Coronary artery (tissue), 2 donors: ENCODE measurements around the gene R3HDM2.

ENCODE experiments used
- DNase-seq: peaks from one replicate; pipeline ENCODE4 v3.0.0-alpha.2; 2017; ENCODE audit warnings: low spot score
- H3K27ac ChIP-seq, 2 donors: fragments of 200-600 bp; sonication (generic); one replicate each; pipeline ENCODE4 v1.5.1; 2016 to 2019
- H3K4me3 ChIP-seq: fragments of 200-600 bp; sonication (generic); 2 replicates; pipeline ENCODE4 v1.5.1; 2016; ENCODE audit warnings: mild to moderate bottlenecking, moderate library complexity
- CTCF ChIP-seq: fragments of 200-600 bp; sonication (generic); IDR thresholded peaks from one replicate; pipeline ENCODE4 v1.5.1; 2019; ENCODE audit warnings: antibody characterized with exemption

The R3HDM2 gene

GRCh38 chr12:57476162-57476992 is 45.5 kb upstream of the R3HDM2 start:
- Histone ChIP-seq H3K4me3 (peak overlapping the region; percentile 75), H3K27ac (peak overlapping the region in 1 of 2 donors; percentile 80)
- no peak for TF ChIP-seq CTCF
- DNase-seq: no peak

- peak overlapping the region; percentile 75 for H3K4me3 ChIP-seq
- no peak for TF ChIP-seq CTCF
- no peak for DNase-seq
- peak overlapping the region in 1 of 2 donors; percentile 7 for H3K27ac ChIP-seq
Observed at GRCh38 chr12:57475271-57476161, 44.7 kb upstream of the R3HDM2 start.

- no peak overlapping the region for H3K27ac ChIP-seq
- TF ChIP-seq CTCF: no peak
- no peak for DNase-seq
- peak overlapping the region; percentile 75 for H3K4me3 ChIP-seq
Observed at GRCh38 chr12:57474862-57475261, 44.0 kb upstream of the R3HDM2 start.

GRCh38 chr12:57474430-57474829 is 43.6 kb upstream of the R3HDM2 start:
- Histone ChIP-seq H3K4me3 (no peak overlapping the region), H3K27ac (no peak overlapping the region)
- no peak for TF ChIP-seq CTCF
- no peak for DNase-seq

GRCh38 chr12:57473886-57474285 is 43.0 kb upstream of the R3HDM2 start:
- H3K27ac ChIP-seq: no peak overlapping the region
- no peak for TF ChIP-seq CTCF
- no peak for DNase-seq
- H3K4me3 ChIP-seq: no peak overlapping the region

GRCh38 chr12:57473392-57473791 is 42.5 kb upstream of the R3HDM2 start:
- Histone ChIP-seq H3K4me3 (no peak overlapping the region), H3K27ac (no peak overlapping the region)
- no peak for TF ChIP-seq CTCF
- no peak for DNase-seq
